Activated naive CD4-positive, alpha-beta T cell treated with anti-CD3 and anti-CD28 coated beads, Interleukin-2, amount 50 U/mL, for 24 hours (primary cell): ENCODE results near the gene RAB34.
A peak's percentile ranks its signal among the peaks of the same experiment; 100 is the strongest.
"Not testable (repeated sequence)": the region's sequence is repeated elsewhere in the genome, so short reads cannot be mapped to it uniquely, and the experiment has no call there.

Experiments
- H3K27ac Mint-ChIP-seq: one replicate; pipeline ENCODE4 v1.8.0; 2021; ENCODE audit warnings: mild to moderate bottlenecking, mixed read lengths
- H3K27me3 Mint-ChIP-seq: one replicate; pipeline ENCODE4 v1.8.0; 2021; ENCODE audit warnings: mixed read lengths
- H3K36me3 Mint-ChIP-seq: one replicate; pipeline ENCODE4 v1.8.0; 2021; ENCODE audit warnings: mixed read lengths
- H3K4me1 Mint-ChIP-seq: one replicate; pipeline ENCODE4 v1.8.0; 2021; ENCODE audit warnings: mixed read lengths
- H3K4me3 Mint-ChIP-seq: one replicate; pipeline ENCODE4 v1.8.0; 2021; ENCODE audit warnings: mild to moderate bottlenecking, mixed read lengths
- H3K9me3 Mint-ChIP-seq: one replicate; pipeline ENCODE4 v1.8.0; 2021; ENCODE audit warnings: mixed read lengths

RAB34 gene

DNA sequence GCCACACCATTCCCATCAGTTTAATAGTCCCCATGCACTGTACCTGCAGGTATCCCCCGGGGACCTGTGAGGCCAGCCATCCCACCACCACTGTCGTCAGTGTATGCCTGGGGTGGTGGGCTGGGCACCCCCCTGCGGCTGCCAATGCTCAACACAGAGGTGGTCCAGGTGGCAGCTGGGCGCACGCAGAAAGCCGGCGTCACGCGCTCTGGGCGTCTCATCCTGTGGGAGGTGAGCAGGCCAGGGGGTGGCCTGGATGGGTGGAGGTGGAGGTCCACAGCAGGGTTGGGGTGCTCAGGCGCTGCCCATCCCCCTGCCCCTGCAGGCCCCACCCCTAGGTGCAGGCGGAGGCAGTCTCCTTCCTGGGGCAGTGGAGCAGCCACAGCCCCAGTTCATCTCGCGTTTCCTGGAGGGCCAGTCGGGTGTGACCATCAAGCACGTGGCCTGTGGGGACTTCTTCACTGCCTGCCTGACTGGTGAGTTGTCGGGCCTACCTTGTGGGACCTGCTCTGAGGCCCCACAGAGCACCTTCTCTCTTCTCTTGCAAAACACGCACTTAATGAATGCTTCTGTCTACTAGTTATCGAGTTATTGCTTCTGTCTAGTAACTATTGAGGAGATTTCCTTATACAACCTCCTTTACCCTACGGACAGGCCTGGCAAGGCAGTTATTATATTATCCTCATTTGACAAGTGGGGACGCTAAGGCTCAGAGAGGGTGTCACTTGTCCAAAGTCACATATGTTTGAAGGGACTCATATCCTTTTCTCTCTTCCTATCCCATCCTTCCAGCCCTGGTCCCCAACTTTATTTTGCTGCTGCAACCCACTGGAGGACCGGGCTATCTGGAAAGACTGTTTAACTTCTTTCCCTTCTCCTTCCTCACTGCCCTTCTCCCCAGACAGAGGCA, 20.4 kb upstream of the RAB34 start:
- H3K36me3 Mint-ChIP-seq, result peaks cover 6% of the 10 kb centered on the region
- no peaks in the 10 kb centered on the region for H3K27me3 Mint-ChIP-seq
- H3K27ac Mint-ChIP-seq, result peak overlapping the region; percentile 91
- no peaks in the 10 kb centered on the region for H3K9me3 Mint-ChIP-seq
- peak overlapping the region; percentile 71 for H3K4me3 Mint-ChIP-seq
- H3K4me1 Mint-ChIP-seq, result peaks cover 15% of the 10 kb centered on the region

DNA sequence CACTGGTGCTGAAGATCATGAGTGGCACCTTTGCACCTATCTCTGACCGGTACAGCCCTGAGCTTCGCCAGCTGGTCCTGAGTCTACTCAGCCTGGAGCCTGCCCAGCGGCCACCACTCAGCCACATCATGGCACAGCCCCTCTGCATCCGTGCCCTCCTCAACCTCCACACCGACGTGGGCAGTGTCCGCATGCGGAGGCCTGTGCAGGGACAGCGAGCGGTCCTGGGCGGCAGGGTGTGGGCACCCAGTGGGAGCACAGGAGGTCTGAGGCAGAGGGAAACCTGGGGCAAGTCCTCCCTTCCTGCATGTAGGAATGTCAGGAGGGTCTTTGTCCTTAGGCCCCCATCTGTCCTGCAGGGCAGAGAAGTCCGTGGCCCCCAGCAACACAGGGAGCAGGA, 19.6 kb upstream of the RAB34 start:
- no peaks in the 10 kb centered on the region for H3K9me3 Mint-ChIP-seq
- peaks cover 6% of the 10 kb centered on the region for H3K36me3 Mint-ChIP-seq
- no peaks in the 10 kb centered on the region for H3K27me3 Mint-ChIP-seq
- H3K4me3 Mint-ChIP-seq, result no peak overlapping the region
- no peak overlapping the region for H3K27ac Mint-ChIP-seq
- peaks cover 15% of the 10 kb centered on the region for H3K4me1 Mint-ChIP-seq

DNA sequence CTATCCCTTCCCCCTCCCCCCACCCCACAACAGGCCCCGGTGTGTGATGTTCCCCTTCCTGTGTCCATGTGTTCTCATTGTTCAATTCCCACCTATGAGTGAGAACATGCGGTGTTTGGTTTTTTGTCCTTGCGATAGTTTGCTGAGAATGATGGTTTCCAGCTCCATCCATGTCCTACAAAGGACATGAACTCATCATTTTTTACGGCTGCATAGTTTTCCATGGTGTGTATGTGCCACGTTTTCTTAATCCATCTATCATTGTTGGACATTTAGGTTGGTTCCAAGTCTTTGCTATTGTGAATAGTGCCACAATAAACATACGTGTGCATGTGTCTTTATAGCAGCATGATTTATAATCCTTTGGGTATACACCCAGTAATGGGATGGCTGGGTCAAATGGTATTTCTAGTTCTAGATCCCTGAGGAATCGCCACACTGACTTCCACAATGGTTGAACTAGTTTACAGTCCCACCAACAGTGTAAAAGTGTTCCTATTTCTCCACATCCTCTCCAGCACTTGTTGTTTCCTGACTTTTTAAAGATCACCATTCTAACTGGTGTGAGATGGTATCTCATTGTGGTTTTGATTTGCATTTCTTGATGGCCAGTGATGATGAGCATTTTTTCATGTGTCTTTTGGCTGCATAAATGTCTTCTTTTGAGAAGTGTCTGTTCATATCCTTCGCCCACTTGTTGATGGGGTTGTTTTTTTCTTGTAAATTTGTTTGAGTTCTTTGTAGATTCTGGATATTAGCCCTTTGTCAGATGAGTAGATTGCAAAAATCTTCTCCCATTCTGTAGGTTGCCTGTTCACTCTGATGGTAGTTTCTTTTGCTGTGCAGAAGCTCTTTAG, 18.5 kb upstream of the RAB34 start:
- peaks cover 15% of the 10 kb centered on the region for H3K4me1 Mint-ChIP-seq
- not testable (repeated sequence) for H3K27ac Mint-ChIP-seq, H3K36me3 Mint-ChIP-seq, H3K4me3 Mint-ChIP-seq, H3K9me3 Mint-ChIP-seq, H3K27me3 Mint-ChIP-seq

DNA sequence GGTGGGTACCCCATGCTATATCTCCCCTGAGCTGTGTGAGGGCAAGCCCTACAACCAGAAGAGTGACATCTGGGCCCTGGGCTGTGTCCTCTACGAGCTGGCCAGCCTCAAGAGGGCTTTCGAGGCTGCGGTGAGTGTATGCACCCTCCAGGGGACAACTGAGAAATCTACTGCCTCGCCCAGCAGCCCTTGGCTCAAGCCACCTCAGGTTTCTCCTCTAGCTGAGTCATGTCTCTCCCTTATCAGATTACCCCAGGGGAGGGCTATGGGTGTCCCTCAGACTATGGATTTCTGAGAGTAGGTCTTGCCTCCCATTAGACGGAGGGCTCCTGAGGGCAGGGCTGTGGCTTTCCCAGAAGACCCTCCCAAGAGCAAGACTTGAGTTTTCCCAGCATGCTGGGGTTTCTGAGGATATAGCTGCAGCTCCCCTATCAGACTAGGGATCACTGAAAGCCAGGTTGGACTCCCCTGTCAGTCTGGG, 17.6 kb upstream of the RAB34 start:
- no peaks in the 10 kb centered on the region for H3K27me3 Mint-ChIP-seq
- H3K27ac Mint-ChIP-seq, result no peak overlapping the region
- H3K9me3 Mint-ChIP-seq, result no peaks in the 10 kb centered on the region
- peaks cover 15% of the 10 kb centered on the region for H3K4me1 Mint-ChIP-seq
- H3K4me3 Mint-ChIP-seq, result no peak overlapping the region
- H3K36me3 Mint-ChIP-seq, result peaks cover 6% of the 10 kb centered on the region

DNA sequence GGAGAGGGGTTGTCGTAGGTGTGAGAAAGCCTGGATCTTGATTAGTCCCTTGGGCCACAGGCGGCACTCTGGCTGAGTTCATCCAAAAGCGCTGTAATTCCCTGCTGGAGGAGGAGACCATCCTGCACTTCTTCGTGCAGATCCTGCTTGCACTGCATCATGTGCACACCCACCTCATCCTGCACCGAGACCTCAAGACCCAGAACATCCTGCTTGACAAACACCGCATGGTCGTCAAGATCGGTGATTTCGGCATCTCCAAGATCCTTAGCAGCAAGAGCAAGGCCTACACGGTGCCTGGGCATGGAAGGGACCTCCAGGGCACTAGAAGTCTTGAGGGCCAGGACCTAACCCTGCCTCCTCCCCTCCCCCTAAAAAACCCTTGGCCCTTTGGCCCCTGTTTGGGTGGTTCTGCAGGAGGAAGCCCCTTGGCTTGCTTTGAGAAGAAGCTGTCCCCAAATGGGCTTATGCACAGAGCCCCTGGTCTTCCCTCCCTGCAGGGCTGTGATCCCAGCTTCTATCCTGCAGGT, 17.1 kb upstream of the RAB34 start:
- peaks cover 17% of the 10 kb centered on the region for H3K4me1 Mint-ChIP-seq
- no peaks in the 10 kb centered on the region for H3K27me3 Mint-ChIP-seq
- peaks cover 6% of the 10 kb centered on the region for H3K36me3 Mint-ChIP-seq
- H3K4me3 Mint-ChIP-seq, result no peak overlapping the region
- no peak overlapping the region for H3K27ac Mint-ChIP-seq
- no peaks in the 10 kb centered on the region for H3K9me3 Mint-ChIP-seq

GRCh38 chr17:28733346-28733745, 15.7 kb upstream of the RAB34 start:
- Mint-ChIP-seq H3K4me1 (peaks cover 15% of the 10 kb centered on the region), H3K27me3 (no peaks in the 10 kb centered on the region), H3K36me3 (peaks cover 4% of the 10 kb centered on the region), H3K9me3 (no peaks in the 10 kb centered on the region), H3K4me3 (no peak overlapping the region), H3K27ac (no peak overlapping the region)

DNA sequence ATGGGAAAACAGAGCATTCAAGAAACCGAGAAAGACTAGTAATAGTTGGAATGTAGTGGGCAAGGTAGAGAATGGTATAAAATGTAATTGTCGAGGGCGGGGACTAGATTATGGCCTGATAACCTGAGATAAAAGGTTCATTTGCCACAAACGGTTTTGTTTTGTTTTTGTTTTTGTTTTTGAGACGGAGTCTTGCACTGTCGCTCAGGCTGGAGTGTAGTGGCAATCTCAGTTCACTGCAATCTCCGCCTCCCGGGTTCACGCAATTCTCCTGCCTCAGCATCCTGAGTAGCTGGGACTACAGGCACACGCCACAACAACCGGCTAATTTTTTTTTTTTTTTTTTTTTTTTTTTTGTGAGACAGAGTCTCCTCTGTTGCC, 12.3 kb upstream of the RAB34 start:
- Mint-ChIP-seq H3K4me1 (peaks cover 21% of the 10 kb centered on the region), H3K4me3 (no peak overlapping the region)

DNA sequence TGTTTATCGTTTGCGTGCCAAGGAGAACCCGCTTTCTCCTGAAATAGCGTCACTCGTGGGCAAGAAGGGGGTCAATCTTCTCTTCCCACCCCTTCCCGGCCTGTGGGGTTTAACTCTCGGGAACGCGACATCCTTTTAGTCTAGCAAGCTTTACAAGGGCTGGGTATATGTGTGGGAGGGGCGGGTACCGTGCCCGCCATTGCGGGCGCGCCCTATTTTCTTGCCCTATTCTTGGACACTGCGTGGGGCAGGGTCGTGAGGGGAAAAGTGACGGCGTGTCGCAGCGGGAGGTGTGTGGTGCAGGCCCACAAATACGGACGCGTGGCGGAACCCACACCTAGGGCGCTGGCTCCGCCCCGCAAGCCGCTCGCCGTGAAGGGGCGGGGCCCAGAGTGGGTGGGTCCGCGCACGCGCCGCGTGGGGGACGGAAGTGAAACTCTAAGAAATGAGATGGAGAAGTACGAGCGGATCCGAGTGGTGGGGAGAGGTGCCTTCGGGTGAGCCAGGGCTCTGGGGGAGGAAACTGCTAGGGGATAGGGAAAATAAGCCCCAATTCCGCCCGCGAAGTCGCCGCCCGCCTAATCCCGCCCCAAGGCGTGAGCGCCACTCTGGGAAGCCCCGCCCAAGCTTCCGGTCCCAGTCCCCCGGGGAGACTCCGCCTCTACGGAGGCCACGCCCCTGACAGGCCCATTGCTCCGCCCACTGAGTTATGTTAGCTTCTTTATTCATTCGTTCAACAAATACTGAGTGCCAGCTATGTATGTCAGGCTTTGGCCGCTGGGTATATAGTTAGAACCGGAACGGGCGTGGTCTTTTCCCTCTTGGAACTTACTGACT, 10.9 kb upstream of the RAB34 start, which contains the start of gene NEK8:
Gene NEK8, plus strand, starts transcription at position 425 of the 837 bp plus-strand sequence. Its CDS starts 26 bp downstream, at position 451.
- Mint-ChIP-seq H3K9me3 (no peaks in the 10 kb centered on the region), H3K36me3 (peaks cover 16% of the 10 kb centered on the region), H3K27me3 (no peaks in the 10 kb centered on the region), H3K27ac (peak within 1 kb of the TSS; percentile 99), H3K4me1 (peaks cover 35% of the 10 kb centered on the region), H3K4me3 (peak within 1 kb of the TSS; percentile 95)

More for the DNA sequence above, 12.3 kb upstream of the RAB34 start:
- H3K27me3 Mint-ChIP-seq, result no peaks in the 10 kb centered on the region
- peak overlapping the region; percentile 68 for H3K27ac Mint-ChIP-seq
- H3K36me3 Mint-ChIP-seq, result peaks cover 10% of the 10 kb centered on the region
- H3K9me3 Mint-ChIP-seq, result no peaks in the 10 kb centered on the region

DNA sequence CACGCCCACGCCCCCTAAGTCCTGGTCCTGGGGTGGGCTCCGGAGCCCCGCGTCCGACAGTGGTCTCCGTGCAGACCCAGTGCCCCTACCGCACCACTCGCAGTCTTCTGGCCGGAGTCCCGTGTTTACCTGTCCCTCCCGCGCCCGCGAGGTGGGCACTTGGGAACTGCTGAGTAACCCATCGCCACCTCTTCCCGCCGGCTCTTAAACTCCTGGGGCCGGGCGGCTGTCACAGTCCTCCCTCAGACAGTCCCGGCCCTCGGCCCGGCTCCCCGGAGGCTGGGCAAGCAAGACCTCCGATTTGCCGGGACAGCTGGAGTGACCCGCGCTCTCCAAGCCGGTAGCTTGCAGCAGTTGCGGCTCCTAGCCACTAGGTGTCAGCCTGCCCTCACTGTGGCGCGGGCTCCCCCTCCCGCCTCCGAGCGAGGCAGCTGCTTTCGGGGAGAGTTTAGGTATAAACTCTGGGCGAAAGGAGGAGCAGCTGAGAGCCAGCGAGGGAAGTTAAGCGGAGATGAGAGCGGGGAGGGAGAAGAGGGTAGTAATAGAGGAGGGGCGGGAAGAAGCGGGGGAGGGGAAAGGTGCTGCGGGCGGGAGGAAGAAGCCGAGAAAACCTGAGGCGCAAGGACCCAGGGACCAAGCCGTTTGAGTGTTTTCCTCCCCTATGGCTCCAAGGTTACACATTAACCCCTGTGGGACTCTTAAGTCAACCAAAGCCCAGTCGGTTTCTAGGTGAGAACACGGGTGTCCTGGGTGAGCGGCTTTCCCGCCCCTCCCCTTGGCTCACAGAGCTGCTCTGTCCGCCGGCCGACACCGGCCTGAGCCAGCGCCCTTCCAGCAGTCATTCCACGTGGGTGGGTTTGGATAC, 9.2 kb upstream of the RAB34 start:
- peaks cover 21% of the 10 kb centered on the region for H3K36me3 Mint-ChIP-seq
- H3K27ac Mint-ChIP-seq, result peak overlapping the region; percentile 99
- peak overlapping the region; percentile 95 for H3K4me3 Mint-ChIP-seq
- H3K27me3 Mint-ChIP-seq, result no peaks in the 10 kb centered on the region
- H3K9me3 Mint-ChIP-seq, result no peaks in the 10 kb centered on the region
- H3K4me1 Mint-ChIP-seq, result peaks cover 48% of the 10 kb centered on the region

GRCh38 chr17:28726226-28726626, 8.6 kb upstream of the RAB34 start, which contains the start of gene TLCD1:
Gene TLCD1 (minus strand): TSS chr17:28726233. CDS start chr17:28726097, 136 bp downstream.
- no peaks in the 10 kb centered on the region for H3K9me3 Mint-ChIP-seq
- H3K36me3 Mint-ChIP-seq, result peaks cover 25% of the 10 kb centered on the region

DNA sequence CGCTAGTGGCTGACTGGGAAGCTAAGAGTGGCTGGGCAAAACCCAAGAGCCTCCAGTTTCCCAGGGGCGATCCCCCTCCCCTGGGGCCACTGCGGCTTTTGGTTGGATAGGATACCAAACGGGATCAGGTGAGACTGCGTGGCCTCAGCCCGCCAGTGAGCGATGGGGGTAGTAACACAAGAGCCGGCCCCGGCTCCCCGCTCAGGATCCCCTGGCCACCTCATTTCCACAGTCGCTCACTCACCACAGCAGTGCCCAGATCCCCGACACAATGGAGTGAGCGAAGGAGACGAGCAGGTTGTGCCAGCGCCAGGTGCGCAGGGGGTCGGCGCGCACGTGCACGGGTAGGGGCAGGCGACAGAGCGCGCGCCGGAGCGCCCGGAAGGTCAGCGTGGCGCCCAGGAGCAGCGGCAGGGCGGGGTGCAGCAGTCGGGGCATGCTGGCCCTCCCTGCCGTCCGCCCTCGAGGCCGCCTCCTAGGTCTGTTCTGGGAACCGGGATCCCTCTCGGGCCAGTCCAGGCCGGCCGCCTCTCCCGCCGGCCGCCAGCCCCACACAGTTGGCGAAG, 8.1 kb upstream of the RAB34 start:
- peak overlapping the region; percentile 86 for H3K27ac Mint-ChIP-seq
- peaks cover 30% of the 10 kb centered on the region for H3K36me3 Mint-ChIP-seq
- H3K27me3 Mint-ChIP-seq, result no peaks in the 10 kb centered on the region
- H3K9me3 Mint-ChIP-seq, result no peaks in the 10 kb centered on the region
- H3K4me1 Mint-ChIP-seq, result peaks cover 48% of the 10 kb centered on the region
- peak overlapping the region; percentile 95 for H3K4me3 Mint-ChIP-seq

More at GRCh38 chr17:28726226-28726626, 8.6 kb upstream of the RAB34 start, which contains the start of gene TLCD1:
- Mint-ChIP-seq H3K4me1 (peaks cover 48% of the 10 kb centered on the region), H3K4me3 (peak within 1 kb of the TSS; percentile 95), H3K27me3 (no peaks in the 10 kb centered on the region), H3K27ac (peak within 1 kb of the TSS; percentile 99)

DNA sequence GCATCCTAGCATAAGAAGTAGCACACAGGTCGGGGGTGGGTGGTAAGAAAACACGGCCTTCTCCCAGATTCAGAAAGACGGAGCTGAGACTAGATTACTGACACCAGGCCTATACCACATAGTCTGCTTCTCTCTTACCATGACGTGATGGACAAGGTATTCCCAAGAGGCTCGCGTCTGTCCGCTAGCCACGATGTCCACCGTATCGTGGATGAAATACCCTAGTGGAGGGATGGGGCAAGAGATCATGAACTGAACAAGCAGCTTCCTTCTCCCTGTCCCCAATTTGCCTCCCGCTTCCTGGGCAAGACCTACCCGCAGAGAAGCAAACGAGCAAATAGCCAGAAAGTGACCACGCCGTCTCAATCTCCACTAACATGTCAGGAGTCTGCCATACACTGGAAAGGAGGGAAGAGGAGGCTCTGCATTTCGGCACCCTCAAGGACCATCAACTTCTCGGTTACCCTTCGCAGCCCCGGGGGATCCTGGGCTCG, 7.5 kb upstream of the RAB34 start:
- Mint-ChIP-seq H3K27me3 (no peaks in the 10 kb centered on the region), H3K4me3 (peak overlapping the region; percentile 95), H3K4me1 (peaks cover 48% of the 10 kb centered on the region), H3K27ac (peak overlapping the region; percentile 86), H3K36me3 (peaks cover 35% of the 10 kb centered on the region), H3K9me3 (no peaks in the 10 kb centered on the region)

DNA sequence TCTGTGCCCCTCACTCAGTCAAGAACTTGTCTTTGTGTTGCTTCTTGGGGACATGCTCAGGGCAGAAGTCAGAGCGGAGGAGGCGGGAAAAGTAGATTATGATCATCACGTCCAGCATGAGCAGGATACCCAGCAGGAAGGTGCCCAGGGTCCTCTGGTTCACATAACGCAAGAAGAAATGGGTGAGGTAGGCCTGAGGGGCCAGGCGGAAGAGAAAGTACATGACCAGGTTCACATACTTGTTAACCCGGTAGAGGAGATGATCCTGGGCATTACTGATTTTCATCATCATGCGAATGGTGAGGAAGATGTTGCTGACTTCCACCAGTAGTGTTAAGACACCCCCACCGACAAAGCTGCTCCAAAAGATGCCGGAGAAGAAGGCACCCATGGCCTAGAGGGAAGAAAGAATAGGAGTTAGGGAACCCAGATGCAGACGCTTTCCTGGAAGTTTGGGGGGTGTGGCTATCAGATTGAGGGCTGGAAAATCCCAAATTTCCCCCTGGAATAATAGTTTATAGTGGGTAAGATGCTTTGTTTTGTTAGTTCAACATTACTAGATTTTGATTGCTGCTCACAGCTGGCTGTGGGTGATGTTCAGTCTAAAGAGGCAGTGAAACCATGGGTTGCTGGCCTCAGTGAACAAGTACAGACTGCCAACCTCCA, 7.0 kb upstream of the RAB34 start:
- peaks cover 45% of the 10 kb centered on the region for H3K4me1 Mint-ChIP-seq

More for the DNA sequence above, 7.0 kb upstream of the RAB34 start:
- Mint-ChIP-seq H3K27ac (peak overlapping the region; percentile 86), H3K4me3 (peak overlapping the region; percentile 95), H3K27me3 (no peaks in the 10 kb centered on the region), H3K9me3 (no peaks in the 10 kb centered on the region), H3K36me3 (peaks cover 40% of the 10 kb centered on the region)
